Measurements from ENCODE around the gene FAM222A. TPM values are rescaled to one million over a fixed set of nuclear protein-coding genes. Genes with fewer than 3 reads are reported as not detected.

The FAM222A gene
- total and polyA plus RNA-seq, 2 of the 8 experiments (the other 6 are each of a cell fraction or from before 2014, with no cell fraction given) = 0.94 to 1.1 TPM

DNA sequence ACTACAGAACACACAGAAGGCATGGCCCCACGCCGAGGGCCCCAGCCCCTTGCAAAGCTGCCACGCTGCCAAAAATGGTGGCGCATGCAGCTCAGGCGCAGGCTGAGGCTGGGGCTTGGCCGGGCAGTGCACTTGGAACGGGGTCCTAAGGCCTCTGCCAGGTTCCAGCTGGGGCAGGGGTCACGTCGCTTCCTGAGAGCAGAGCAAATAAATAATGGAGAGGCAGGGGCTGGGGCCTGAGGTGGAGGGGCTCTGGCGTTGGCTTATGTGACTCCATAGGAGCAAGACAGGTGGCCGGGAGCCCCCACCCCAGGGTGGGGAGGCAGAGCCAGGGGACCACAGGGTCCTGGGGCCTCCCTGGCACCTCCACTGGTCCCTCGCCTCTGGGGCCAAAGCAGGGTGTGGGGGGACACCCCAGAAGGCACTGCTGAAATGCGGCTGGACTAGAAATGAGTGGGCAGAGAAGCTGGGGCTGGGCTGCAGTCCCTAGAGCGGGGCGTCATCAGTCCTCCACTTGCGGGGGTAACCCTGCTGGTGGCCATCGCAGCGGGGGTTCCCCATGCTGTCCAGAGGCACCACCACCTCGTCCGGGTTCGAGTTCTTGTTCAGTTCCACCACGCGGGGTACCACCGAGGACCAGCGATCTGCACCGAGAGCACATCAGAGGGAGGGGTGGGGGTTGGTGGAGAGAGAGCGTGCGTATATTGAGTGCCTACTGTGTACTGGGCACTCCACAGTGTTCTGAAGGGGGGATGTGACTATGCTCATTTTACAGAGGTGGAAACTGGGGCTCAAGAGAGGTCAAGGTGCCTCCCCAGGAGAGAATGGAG, 69.7 kb downstream of the FAM222A start:
- Histone ChIP-seq H3K9me3 (ENCODE audit: insufficient read depth in 2 of 2, low read depth in 1 of 2, low read length in 1 of 2) (no peaks in the 10 kb centered on the region; a peak in 1 of 4 replicates), H3K23ac (ENCODE audit: insufficient read length) (no peak overlapping the region), H4K8ac (ENCODE audit: extremely low read depth, insufficient read depth, low read length) (no peak overlapping the region; the same call in 1 of the 2 replicates), H2BK20ac (ENCODE audit: low read length) (no peak overlapping the region), H2AK5ac (ENCODE audit: low read depth, low read length) (no peak overlapping the region), H3K36me3 (ENCODE audit: control insufficient read depth in 2 of 4, insufficient read depth in 4 of 4, low read length in 3 of 4) (no peaks in the 10 kb centered on the region), H3K14ac (ENCODE audit: insufficient read length) (no peak overlapping the region), H3K79me2 (ENCODE audit: control insufficient read depth in 1 of 2, insufficient read depth in 2 of 2, low read length in 2 of 2) (no peaks in the 10 kb centered on the region), H4K91ac (replicated peaks; ENCODE audit: insufficient read length, low read length) (no peak overlapping the region), H2BK120ac (replicated peaks; ENCODE audit: low read depth, low read length) (no peak overlapping the region), H3K4me2 (ENCODE audit: insufficient read depth in 1 of 2, low read depth in 2 of 2, low read length in 2 of 2) (no peak overlapping the region), H3K4me3 (ENCODE audit: extremely low read depth in 1 of 4, insufficient read depth in 2 of 4, low read depth in 3 of 4, low read length in 4 of 4) (no peak overlapping the region), H3K23me2 (ENCODE audit: low read depth, low read length) (no peaks in the 10 kb centered on the region), H3K56ac (replicated peaks; ENCODE audit: insufficient read length, low read depth, low read length) (no peak overlapping the region), H3K18ac (ENCODE audit: extremely low read depth, low read length) (no peak overlapping the region; the same call in 1 of the 2 replicates), H3K4me1 (replicated peaks in 1 of 4; ENCODE audit: control insufficient read depth in 3 of 4, insufficient read depth in 4 of 4, low read length in 3 of 4) (no peaks in the 10 kb centered on the region), H3K79me1 (ENCODE audit: low read depth, low read length) (no peaks in the 10 kb centered on the region), H4K5ac (ENCODE audit: insufficient read length, low read depth, low read length) (no peak overlapping the region), H2AFZ (ENCODE audit: low read length) (no peak overlapping the region), H2BK15ac (ENCODE audit: low read length) (no peak overlapping the region), H3K27ac (ENCODE audit: low read depth, low read length) (no peak overlapping the region), H2BK12ac (ENCODE audit: low read depth, low read length) (no peak overlapping the region), H3K4ac (replicated peaks; ENCODE audit: insufficient read length, low read depth, low read length) (no peak overlapping the region), H2BK5ac (ENCODE audit: low read depth, low read length) (no peak overlapping the region), H3K9ac (replicated peaks in 1 of 4; ENCODE audit: extremely low read depth in 1 of 4, low read depth in 3 of 4, low read length in 3 of 4) (no peak overlapping the region), H3K27me3 (replicated peaks in 1 of 4; ENCODE audit: control insufficient read depth in 3 of 4, extremely low read depth in 1 of 4, insufficient read depth in 3 of 4, low read length in 3 of 4) (no peaks in the 10 kb centered on the region), H4K20me1 (replicated peaks in 1 of 2; ENCODE audit: control insufficient read depth in 1 of 2, insufficient read depth in 2 of 2, low read length in 2 of 2) (peaks cover 0 to 2% of the 10 kb centered on the region in 2 experiments)
- FAIRE-seq = no peak
- POLR2A ChIA-PET (ENCODE audit: partially characterized antibody) = interaction anchor here (0.9 kb wide), 2 partner anchors 11 to 29 kb away, joined by 3 read pairs; no protein-coding TSS in a partner anchor
- TF ChIP-seq YY1 (IDR thresholded peaks at IDR 0.05; ENCODE audit: low read depth, low read length) (peak; percentile 84), HDAC6 (IDR thresholded peaks at IDR 0.05; ENCODE audit: low read depth, low read length) (no peak), TBP (IDR thresholded peaks at IDR 0.05; ENCODE audit: low read depth, low read length) (no peak)
- TF ChIP-seq, protein P1, sequence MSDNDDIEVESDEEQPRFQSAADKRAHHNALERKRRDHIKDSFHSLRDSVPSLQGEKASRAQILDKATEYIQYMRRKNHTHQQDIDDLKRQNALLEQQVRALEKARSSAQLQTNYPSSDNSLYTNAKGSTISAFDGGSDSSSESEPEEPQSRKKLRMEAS (IDR thresholded peaks at IDR 0.05) = no peak
- 88% methylated on average over 28 of the region's 28 CpGs; no CpG with 5 or more reads in 1 of the 2 experiments for WGBS, 2 experiments (ENCODE audit: extremely low coverage in 1 of 2, insufficient coverage in 1 of 2, insufficient read length in 1 of 2, insufficient replicate concordance in 2 of 2, low coverage in 1 of 2, low lambda C conversion rate in 2 of 2, missing lambda C conversion rate in 1 of 2)
- no peak for DNase-seq (ENCODE audit: low read depth in 1 of 2, low spot score in 2 of 2)
- CTCF ChIA-PET (ENCODE audit: partially characterized antibody) = interaction anchor here (1.0 to 4.4 kb wide), 3 partner anchors 8 to 64 kb away, joined by 3 to 16 read pairs (median 3); no protein-coding TSS in a partner anchor
